ENCODE data around the gene UNG. TPM values are rescaled to one million over a fixed set of nuclear protein-coding genes. Genes with fewer than 3 reads are reported as not detected.

The UNG gene
- total RNA-seq, 2 donors from 2014 or later = 9.1 to 11.0 TPM

DNA sequence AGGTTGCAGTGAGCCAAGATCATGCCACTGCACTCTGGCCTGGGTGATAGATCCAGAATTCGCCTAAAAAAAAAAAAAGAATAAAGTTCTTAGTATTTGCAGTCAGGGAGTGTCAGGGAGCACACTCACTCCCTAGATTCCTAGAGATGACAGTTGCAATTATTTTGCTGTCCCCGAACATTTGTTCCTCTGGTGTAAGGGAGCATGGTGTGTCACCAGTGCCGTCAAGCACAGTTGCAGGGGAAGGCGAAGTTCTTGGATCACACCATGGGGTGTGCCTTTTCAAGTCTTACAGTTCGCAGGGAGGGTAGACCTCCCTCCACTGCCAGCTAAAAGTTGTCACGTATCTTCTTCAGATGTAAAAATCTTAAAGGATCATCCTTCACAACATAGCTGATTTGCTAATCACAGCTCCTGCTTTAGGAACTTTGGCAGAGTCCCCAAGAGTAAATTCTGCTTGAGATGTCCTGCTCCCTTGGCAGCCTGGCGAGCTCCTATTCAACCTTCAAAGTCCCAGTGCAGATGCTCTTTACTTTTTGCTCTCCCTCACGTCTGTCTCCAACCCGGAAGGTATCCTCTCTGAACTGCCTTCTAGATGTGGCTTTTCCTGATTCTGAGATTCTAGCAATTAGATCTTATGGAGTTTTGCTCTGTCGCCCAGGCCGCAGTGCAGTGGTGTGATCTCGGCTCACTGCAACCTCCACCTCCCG, 30.3 kb downstream of the UNG start:
- H3K27ac ChIP-seq = no peak overlapping the region
- DNase-seq (ENCODE audit: low spot score) = no peak
- H3K4me3 ChIP-seq = no peak overlapping the region
- no peaks in the 10 kb centered on the region for H3K9me3 ChIP-seq
- no peaks in the 10 kb centered on the region for H3K27me3 ChIP-seq (replicated peaks; ENCODE audit: insufficient read depth)
- H3K36me3 ChIP-seq = no peaks in the 10 kb centered on the region
- H3K4me1 ChIP-seq (ENCODE audit: control insufficient read depth in 1 of 2, low read depth in 2 of 2) = peaks cover 0 to 7% of the 10 kb centered on the region in 2 donors
- no peak for ATAC-seq (ENCODE audit: insufficient number of reproducible peaks, low FRiP score, low read depth)
- TF ChIP-seq, protein P1, sequence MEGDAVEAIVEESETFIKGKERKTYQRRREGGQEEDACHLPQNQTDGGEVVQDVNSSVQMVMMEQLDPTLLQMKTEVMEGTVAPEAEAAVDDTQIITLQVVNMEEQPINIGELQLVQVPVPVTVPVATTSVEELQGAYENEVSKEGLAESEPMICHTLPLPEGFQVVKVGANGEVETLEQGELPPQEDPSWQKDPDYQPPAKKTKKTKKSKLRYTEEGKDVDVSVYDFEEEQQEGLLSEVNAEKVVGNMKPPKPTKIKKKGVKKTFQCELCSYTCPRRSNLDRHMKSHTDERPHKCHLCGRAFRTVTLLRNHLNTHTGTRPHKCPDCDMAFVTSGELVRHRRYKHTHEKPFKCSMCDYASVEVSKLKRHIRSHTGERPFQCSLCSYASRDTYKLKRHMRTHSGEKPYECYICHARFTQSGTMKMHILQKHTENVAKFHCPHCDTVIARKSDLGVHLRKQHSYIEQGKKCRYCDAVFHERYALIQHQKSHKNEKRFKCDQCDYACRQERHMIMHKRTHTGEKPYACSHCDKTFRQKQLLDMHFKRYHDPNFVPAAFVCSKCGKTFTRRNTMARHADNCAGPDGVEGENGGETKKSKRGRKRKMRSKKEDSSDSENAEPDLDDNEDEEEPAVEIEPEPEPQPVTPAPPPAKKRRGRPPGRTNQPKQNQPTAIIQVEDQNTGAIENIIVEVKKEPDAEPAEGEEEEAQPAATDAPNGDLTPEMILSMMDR (IDR thresholded peaks at IDR 0.05) = no peak

GRCh38 chr12:109130297-109131153, 33.1 kb downstream of the UNG start:
- H3K36me3 ChIP-seq = no peaks in the 10 kb centered on the region
- no peak overlapping the region for H3K4me3 ChIP-seq
- peaks cover 0 to 13% of the 10 kb centered on the region in 2 donors for H3K4me1 ChIP-seq (ENCODE audit: control insufficient read depth in 1 of 2, low read depth in 2 of 2)
- H3K27me3 ChIP-seq (replicated peaks; ENCODE audit: insufficient read depth) = no peaks in the 10 kb centered on the region
- peak overlapping the region in 1 of 2 donors; percentile 45 for H3K27ac ChIP-seq
- H3K9me3 ChIP-seq = no peaks in the 10 kb centered on the region
- ATAC-seq (ENCODE audit: insufficient number of reproducible peaks, low FRiP score, low read depth) (no peak), DNase-seq (ENCODE audit: low spot score) (no peak)
- TF ChIP-seq, protein P1 (IDR thresholded peaks at IDR 0.05) = no peak

DNA sequence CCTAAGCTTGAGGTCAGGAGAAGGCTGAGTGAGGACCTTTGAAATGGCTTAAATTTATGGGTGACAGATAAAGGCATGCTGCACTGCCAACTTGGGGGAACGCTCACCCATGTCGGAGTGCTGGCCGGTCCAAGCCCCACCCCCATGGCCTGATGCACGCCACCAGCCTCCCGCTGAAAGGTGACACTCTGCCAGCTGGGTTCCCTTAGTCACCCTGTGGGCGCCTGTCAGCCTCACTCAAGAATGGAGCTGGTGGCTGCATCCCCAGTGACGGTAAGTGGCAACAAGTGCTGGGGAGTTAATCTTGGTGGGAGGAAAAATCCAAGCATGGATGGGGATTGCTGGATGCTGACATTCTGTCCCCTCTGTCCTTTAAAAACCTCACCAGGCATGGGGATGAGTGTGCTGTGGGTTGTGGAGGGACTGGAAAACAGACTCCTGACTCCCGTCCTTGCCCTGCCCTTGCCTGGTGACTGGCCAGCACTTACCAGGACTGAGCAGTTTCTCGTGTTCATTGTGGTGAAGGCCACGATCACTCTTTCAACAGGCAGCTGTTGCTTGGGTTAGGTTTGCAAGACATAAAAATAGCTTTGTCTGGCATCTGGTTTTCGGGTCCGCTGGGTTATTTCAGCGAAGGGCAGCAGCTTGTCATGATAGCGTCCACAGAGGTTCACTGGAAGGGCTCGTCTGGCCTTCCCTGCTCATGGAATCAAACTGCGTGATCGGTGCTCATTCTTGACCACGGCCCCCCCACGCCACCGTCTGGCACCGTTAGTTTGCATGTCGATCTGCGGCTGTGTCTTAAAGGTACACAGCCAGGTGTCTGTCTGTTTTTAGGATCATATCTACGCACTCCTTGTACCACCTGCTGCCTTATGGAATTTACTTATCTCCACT, 34.0 kb downstream of the UNG start:
- Histone ChIP-seq H3K4me3 (peak overlapping the region; percentile 42), H3K4me1 (ENCODE audit: control insufficient read depth in 1 of 2, low read depth in 2 of 2) (peaks cover 0 to 13% of the 10 kb centered on the region in 2 donors), H3K27ac (peak overlapping the region in 1 of 2 donors; percentile 45), H3K36me3 (no peaks in the 10 kb centered on the region), H3K9me3 (no peaks in the 10 kb centered on the region), H3K27me3 (replicated peaks; ENCODE audit: insufficient read depth) (no peaks in the 10 kb centered on the region)
- DNase-seq (ENCODE audit: low spot score) (no peak), ATAC-seq (ENCODE audit: insufficient number of reproducible peaks, low FRiP score, low read depth) (peak; percentile 54)
- TF ChIP-seq, protein P1 (IDR thresholded peaks at IDR 0.05) = no peak

DNA sequence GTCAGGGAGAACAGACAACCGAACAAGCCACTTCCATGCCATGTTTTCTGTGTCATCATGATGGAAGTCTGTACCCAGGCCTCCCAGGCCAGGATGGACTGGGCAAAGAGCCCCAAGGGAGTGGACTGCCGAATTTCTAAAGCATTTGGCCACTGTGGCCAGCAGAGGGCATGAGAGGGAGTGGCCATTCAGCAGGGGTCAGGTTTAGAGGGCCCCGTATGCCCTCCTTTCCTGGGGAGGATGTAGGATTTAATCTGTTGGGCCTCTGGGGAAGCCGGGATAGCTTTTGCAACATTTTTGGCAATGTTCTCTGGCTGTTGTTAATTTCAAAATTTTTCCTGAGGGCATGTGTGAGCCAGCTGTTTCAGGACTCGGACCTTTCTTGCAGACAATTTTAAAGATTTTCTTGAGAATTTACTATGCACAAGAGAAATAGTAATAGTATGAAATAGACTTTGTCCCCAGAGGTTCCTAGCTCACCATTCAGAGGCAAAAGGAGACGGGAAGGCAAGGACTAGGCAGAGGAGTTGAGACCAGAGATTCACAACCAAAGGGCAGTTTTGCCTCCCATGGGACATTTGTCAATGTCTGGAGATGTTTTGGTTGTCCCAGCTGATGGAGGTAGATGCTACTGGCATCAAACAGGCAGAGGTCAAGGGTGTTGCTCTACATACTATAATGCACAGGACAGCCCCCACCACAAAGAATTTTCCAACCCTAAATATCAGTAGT, 37.0 kb downstream of the UNG start:
- H3K27ac ChIP-seq = no peak overlapping the region
- H3K4me3 ChIP-seq = no peak overlapping the region
- peaks cover 0 to 13% of the 10 kb centered on the region in 2 donors for H3K4me1 ChIP-seq (ENCODE audit: control insufficient read depth in 1 of 2, low read depth in 2 of 2)
- no peak for DNase-seq (ENCODE audit: low spot score)
- no peaks in the 10 kb centered on the region for H3K36me3 ChIP-seq
- no peaks in the 10 kb centered on the region for H3K27me3 ChIP-seq (replicated peaks; ENCODE audit: insufficient read depth)
- no peaks in the 10 kb centered on the region for H3K9me3 ChIP-seq
- no peak for ATAC-seq (ENCODE audit: insufficient number of reproducible peaks, low FRiP score, low read depth)
- TF ChIP-seq, protein P1 (IDR thresholded peaks at IDR 0.05) = no peak

All from thoracic aorta (tissue), 2 donors.